ENCODE measurements around the gene FBLN1. TPM values are rescaled to one million over a fixed set of nuclear protein-coding genes. Genes with fewer than 3 reads are reported as not detected.
"Not testable (repeated sequence)": the region's sequence is repeated elsewhere in the genome, so short reads cannot be mapped to it uniquely, and the experiment has no call there.

The FBLN1 gene
- total RNA-seq, 1 donor from 2014 or later = 12.2 TPM

GRCh38 chr22:45526768-45527360 is 24.2 kb downstream of the FBLN1 start:
- no peak for DNase-seq (ENCODE audit: low read depth)

GRCh38 chr22:45527456-45527855 is 24.8 kb downstream of the FBLN1 start:
- no peak for DNase-seq (ENCODE audit: low read depth)

DNA sequence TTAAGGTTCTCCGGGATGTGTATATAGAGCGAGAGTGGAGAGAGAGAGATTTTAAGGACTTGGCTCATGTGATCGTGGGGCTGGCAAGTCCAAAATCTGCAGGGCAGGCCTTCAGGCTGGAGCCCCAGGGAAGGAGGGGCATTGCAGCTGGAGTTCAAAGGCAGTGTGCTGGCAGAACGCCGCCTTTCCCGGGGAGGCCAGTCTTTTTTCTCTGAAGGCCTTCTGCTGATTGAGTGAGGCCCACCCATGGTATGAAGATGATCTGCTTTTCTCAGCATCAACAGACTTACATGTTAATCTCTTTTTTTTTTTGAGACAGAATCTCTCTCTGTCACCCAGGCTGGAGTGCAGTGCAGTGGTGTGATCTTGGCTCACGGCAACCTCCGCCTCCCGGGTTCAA is 25.4 kb downstream of the FBLN1 start:
- no peak for DNase-seq (ENCODE audit: low read depth)

GRCh38 chr22:45529105-45529504 is 26.4 kb downstream of the FBLN1 start:
- no peak for DNase-seq (ENCODE audit: low read depth)

GRCh38 chr22:45529971-45530575 is 27.4 kb downstream of the FBLN1 start:
- no peak for DNase-seq (ENCODE audit: low read depth)

- peak; percentile 41 for DNase-seq (ENCODE audit: low read depth)
Observed at GRCh38 chr22:45531441-45532234, 29.0 kb downstream of the FBLN1 start.

GRCh38 chr22:45532235-45532631 is 29.6 kb downstream of the FBLN1 start:
- DNase-seq (ENCODE audit: low read depth) = no peak

DNA sequence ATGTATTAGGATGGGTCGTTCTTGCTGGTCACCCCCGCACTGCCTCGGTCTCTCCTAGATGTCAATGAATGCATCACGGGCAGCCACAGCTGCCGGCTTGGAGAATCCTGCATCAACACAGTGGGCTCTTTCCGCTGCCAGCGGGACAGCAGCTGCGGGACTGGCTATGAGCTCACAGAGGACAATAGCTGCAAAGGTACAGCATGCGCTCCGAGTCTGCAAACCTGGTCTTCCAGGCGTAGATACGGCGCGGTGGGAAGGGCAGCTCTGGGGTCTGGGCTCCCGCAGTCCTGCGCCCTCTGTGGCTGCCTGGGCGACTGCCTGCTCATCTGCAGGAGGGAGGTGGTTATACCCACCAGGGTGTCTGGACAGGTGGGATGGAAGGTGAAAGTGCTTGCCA is 31.0 kb downstream of the FBLN1 start:
- no peak for DNase-seq (ENCODE audit: low read depth)

DNA sequence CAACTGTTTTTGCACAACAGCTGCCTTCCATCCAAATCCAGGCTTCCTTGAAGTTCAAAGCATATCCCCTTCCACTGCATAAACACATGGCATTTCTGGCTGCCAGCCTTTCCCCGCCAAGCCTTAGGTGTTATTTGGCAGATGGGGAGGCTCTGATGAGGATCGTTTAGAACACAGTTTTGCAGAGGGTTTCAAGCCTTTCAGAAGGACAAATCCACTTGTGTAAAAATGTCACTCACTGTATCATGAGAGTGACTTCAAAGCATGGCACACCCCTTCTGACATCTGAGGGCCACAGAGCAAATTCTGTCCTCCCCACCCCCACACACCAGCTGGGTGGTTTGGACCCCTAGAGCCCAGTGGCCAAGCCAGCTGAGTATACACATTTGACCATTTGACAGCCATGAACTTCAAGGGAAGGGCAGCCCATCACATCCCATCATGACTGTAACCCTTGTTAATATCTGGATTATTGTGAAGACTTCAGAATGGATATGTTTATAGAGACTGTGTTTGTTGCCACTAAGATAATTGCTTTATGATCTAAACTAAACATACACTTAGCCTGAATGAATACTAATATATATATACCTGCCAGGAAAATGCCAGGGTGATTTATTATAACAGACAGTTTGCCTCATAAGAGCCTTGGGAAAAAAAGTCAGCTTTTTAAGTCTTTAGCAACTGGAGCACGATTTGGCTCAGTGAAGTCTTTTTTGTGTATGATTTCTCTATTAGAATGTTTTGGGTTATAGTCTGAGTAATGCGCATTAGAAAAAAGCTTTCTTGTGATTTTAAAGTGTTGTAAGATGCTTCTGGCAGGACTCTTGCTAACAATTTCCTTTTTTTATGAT is 31.9 kb downstream of the FBLN1 start:
- peak; percentile 68 for DNase-seq (ENCODE audit: low read depth)

DNA sequence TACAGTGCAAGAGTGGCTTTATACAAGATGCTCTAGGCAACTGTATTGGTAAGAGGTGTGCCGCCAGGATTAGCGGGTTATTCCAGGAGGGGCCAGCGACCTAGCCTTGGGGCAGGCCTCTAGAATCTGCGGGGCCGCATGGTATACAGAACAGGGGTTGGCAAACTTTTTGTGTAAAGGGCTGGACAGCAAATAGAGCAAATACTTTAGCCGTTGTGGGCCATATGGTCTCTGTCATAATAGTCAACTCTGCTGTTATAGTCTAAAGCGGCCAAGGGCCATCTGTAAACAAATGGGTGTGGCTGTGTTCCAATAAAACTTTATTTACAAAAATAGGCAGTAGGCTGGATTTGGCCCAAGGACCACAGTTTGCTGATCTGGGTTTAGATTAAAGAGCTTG is 32.6 kb downstream of the FBLN1 start:
- DNase-seq (ENCODE audit: low read depth) = no peak

DNA sequence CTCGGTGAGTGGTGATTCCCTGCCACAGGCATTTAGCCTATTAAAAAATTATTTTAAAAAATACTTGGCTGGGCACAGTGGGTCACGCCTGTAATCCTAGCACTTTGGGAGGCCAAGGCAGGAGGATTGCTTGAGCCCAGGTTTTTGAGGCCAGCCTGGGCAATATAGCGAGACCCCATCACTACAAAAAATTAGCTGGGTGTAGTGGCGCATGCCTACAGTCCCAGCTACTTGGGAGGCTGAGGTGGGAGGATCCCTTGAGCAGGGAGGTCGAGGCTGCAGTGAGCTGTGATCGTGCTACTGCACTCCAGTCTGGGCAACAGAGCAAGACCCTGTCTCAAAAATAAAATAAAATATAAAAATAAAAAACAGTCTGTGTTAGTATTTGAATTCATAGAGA is 33.2 kb downstream of the FBLN1 start:
- not testable (repeated sequence) for DNase-seq (ENCODE audit: low read depth)

DNA sequence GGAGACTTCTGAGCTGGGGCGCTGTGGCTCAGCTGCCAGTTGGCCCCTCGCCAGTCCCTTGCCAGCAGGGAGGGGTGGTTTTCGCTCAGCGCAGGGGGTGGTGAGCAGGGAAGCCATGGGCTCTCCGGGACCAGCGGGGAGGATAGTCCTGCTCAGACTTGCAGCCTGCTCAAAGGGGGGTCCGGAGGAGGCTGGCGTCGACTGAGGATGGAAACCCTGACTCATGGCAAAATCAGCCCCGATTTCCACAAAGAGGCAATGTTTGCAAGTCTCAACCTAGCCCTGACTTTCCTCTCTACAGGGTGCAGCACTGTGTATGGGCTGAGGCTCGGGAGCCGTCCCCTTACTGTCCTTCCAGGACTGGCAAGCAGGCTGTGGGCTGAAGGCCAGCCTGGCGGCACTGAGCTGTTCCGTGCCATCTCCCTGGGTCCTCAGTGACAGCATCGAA is 35.1 kb downstream of the FBLN1 start:
- no peak for DNase-seq (ENCODE audit: low read depth)

DNA sequence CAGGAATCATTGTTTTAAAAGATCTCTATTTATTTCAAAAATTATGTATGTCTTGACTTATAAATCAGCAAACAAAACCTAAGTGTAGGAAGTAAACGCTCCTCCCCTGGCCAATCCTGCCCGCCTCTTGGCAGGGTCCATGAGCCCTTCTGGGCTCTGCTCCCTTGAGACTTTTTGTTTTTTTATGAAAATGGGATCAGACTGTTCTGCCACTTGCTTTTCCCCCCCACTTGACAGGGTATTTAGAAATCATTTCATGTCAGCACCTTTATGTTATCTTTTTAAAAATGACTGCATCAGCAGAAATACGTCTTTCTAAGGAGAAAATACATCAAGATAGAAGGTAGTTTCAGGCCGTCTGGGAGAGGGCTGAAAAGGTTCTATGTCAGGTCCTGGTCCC is 35.6 kb downstream of the FBLN1 start:
- no peak for DNase-seq (ENCODE audit: low read depth)

DNA sequence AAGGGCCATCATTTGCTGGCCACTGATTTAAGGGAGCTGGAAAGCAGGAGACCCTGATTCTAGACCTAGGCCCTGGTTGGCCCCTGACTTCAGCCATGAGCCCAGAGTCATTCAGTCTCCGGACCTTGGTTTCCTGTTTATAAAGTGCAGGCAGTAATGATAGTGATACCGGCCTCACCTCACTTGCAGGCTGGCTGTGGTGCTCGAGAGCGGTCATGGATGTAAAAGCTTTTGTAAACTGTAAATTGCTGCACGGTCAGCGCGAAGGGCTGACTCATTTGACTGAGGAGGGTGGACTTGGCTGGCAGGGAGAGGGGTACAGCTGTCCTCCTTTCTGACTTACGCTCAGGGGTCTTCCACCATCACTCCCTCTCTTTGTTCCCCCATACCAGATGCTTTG is 37.4 kb downstream of the FBLN1 start:
- DNase-seq (ENCODE audit: low read depth) = no peak

- DNase-seq (ENCODE audit: low read depth) = no peak
Observed at GRCh38 chr22:45541382-45541979, 38.8 kb downstream of the FBLN1 start.

- no peak for DNase-seq (ENCODE audit: low read depth)
Observed at GRCh38 chr22:45542001-45542520, 39.4 kb downstream of the FBLN1 start.

DNA sequence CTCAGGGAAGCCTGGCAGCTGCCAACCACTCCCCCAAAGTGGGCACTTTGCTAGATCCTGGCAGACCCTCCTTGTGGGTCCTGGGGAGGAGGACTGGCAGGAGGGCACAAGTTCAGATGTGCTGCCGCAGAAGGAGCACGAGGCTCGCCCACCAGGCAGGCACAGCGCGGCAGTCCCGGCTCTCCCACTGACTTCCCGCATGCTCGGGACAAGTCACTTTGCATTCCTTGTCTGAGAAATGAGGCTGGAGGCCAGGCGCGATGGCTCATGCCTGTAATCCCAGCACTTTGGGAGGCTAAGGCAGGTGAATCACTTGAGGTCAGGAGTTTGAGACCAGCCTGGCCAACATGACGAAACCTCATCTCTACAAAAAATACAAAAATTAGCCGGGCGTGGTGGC is 40.1 kb downstream of the FBLN1 start:
- DNase-seq (ENCODE audit: low read depth) = not testable (repeated sequence)

GRCh38 chr22:45543243-45543642 is 40.6 kb downstream of the FBLN1 start:
- DNase-seq (ENCODE audit: low read depth) = no peak

DNA sequence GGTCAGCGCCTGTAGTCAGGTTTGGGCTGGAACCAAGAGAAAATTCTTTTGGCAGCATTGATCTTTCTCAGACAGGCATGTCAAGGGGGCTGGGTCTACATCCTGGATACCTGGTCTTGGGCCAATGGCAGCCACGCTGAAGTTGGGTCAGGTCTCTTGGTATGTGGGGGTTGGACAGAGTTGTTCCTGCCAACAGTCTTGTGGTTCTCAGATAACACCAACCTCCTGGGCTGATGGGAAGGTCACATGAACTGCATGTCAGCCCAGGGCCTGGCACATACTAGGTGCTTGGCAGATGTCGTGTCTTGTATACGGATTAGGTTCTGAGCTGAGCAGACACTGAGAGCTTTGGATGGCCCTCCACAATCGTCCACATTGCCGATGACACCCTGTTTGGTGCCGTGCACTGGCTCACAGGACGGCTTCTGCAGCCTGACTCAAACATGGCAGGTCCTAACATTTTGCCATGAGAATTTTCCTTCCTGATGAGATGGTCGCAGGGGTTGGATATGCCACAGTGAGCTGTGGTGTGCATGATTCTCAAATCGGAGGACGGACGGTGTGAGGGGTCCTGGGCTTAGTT is 42.0 kb downstream of the FBLN1 start:
- DNase-seq (ENCODE audit: low read depth) = peak; percentile 38

DNA sequence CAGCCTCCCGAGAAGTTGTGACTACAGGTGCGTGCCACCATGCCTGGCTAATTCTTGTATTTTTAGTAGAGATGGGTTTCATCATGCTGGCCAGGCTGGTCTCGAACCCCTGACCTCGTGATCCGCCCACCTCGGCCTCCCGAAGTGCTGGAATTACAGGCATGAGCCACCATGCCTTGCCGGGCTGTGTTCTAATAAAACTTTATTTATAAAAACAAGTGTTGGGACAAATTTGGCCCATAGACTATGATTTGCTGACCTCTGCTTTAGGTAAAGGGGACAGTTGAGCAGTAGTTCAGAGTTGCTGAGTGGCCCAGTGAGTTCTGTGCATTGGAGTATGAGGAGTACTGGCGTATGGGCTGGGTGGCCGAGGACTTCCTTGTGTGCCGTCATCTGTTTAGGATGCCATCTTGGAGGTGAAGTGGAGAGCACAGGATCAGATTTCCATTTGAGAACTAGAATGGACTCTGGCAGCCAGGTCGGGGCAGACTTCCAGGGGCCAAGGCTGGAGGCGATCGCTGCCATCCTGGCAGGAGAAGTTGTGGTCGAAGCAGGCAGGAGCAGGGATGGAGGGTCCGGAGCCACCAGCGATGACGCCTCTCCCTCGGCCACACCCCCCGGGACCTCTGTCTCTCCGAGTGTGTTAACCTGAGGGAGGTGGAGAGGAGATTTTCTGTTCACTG is 43.8 kb downstream of the FBLN1 start:
- DNase-seq (ENCODE audit: low read depth) = no peak
